ENCODE results near the gene SFMBT2.

GRCh38 chr10:7185367-7185690 lies 225.5 kb downstream of the SFMBT2 start:
- no peak for TF ChIP-seq POLR2A (IDR thresholded peaks at IDR 0.05)
- TF ChIP-seq POLR2AphosphoS5 (IDR thresholded peaks at IDR 0.05): no peak

Data from suprapubic skin (tissue), 4 donors.